ENCODE data around the gene GAB2.
"Not testable (repeated sequence)": the region's sequence is repeated elsewhere in the genome, so short reads cannot be mapped to it uniquely, and the experiment has no call there.

The GAB2 gene

GRCh38 chr11:78189851-78190250, 227.8 kb downstream of the GAB2 start:
- DNase-seq, result no peak

GRCh38 chr11:78189174-78189724, 228.4 kb downstream of the GAB2 start:
- no peak for DNase-seq

GRCh38 chr11:78188286-78189173, 229.1 kb downstream of the GAB2 start, which contains the start of the genes KCTD21 and USP35:
KCTD21 (minus strand) TSS chr11:78188626; CDS start chr11:78174554, 14,072 bp downstream.
USP35 (plus strand) TSS chr11:78188919; CDS start chr11:78196246, 7,327 bp downstream.
- peak; percentile 55 to 99 (median 94) for DNase-seq

GRCh38 chr11:78187366-78188285, 230.0 kb downstream of the GAB2 start:
- peak in 4 of 56 donors; percentile 44 to 87 (median 65) for DNase-seq

- no peak for DNase-seq
Observed at GRCh38 chr11:78181185-78181584, 236.4 kb downstream of the GAB2 start.

- no peak for DNase-seq
Observed at GRCh38 chr11:78180751-78181150, 236.9 kb downstream of the GAB2 start.

- no peak for DNase-seq
Observed at GRCh38 chr11:78179459-78180071, 238.1 kb downstream of the GAB2 start.

- no peak for DNase-seq
Observed at GRCh38 chr11:78177216-78177615, 240.4 kb downstream of the GAB2 start.

- no peak for DNase-seq
Observed at GRCh38 chr11:78176605-78177141, 240.9 kb downstream of the GAB2 start.

- DNase-seq, result not testable (repeated sequence)
Observed at GRCh38 chr11:78175862-78176261, 241.8 kb downstream of the GAB2 start.

GRCh38 chr11:78171951-78172350, 245.7 kb downstream of the GAB2 start:
- no peak for DNase-seq

- no peak for DNase-seq
Observed at GRCh38 chr11:78170874-78171549, 246.6 kb downstream of the GAB2 start.

GRCh38 chr11:78170413-78170812, 247.2 kb downstream of the GAB2 start:
- no peak for DNase-seq

GRCh38 chr11:78168539-78169477, 248.8 kb downstream of the GAB2 start:
- peak in 1 of 56 donors; percentile 27 for DNase-seq

GRCh38 chr11:78166855-78167469, 250.7 kb downstream of the GAB2 start:
- DNase-seq, result no peak
